Peyer's patch (tissue), 4 donors: ENCODE results near the gene PLPP4.

Experiments
- CTCF ChIP-seq, 6 experiments: fragments of 450-650 bp in 4 of 6; fragments of 200-600 bp in 2 of 6; sonication (generic) in 1 of 6; IDR thresholded peaks; one replicate each; pipeline ENCODE4 v1.5.1; 2017 to 2019; ENCODE audit warnings: antibody characterized with exemption in 6 of 6, mild to moderate bottlenecking in 3 of 6, moderate library complexity in 1 of 6
- POLR2A ChIP-seq, 2 donors: fragments of 450-650 bp; IDR thresholded peaks; one replicate each; pipeline ENCODE4 v1.5.1; 2017; ENCODE audit warnings: antibody characterized with exemption in 2 of 2, mild to moderate bottlenecking in 2 of 2, moderate library complexity in 2 of 2

- TF ChIP-seq CTCF (IDR thresholded peaks at IDR 0.05) = no peak
- TF ChIP-seq POLR2A (IDR thresholded peaks at IDR 0.05) = no peak
Measured at GRCh38 chr10:120493411-120494312, 36.6 kb downstream of the PLPP4 start.
